Astrocyte (in vitro differentiated cells and primary cell): ENCODE measurements around the gene DNAJC11.

Experiments
- EZH2 ChIP-seq: IDR thresholded peaks from 2 replicates; pipeline ENCODE4 v1.6.1; 2012; ENCODE audit warnings: mild to moderate bottlenecking, low read length, inconsistent platforms; ENCODE audit not compliant: insufficient read depth
- TF ChIP-seq, protein P1 (sequence below): IDR thresholded peaks from 2 replicates; pipeline ENCODE4 v1.5.1; 2011; ENCODE audit warnings: low read depth, mild to moderate bottlenecking, inconsistent platforms, low read length, moderate library complexity; ENCODE audit not compliant: insufficient read depth

DNA sequence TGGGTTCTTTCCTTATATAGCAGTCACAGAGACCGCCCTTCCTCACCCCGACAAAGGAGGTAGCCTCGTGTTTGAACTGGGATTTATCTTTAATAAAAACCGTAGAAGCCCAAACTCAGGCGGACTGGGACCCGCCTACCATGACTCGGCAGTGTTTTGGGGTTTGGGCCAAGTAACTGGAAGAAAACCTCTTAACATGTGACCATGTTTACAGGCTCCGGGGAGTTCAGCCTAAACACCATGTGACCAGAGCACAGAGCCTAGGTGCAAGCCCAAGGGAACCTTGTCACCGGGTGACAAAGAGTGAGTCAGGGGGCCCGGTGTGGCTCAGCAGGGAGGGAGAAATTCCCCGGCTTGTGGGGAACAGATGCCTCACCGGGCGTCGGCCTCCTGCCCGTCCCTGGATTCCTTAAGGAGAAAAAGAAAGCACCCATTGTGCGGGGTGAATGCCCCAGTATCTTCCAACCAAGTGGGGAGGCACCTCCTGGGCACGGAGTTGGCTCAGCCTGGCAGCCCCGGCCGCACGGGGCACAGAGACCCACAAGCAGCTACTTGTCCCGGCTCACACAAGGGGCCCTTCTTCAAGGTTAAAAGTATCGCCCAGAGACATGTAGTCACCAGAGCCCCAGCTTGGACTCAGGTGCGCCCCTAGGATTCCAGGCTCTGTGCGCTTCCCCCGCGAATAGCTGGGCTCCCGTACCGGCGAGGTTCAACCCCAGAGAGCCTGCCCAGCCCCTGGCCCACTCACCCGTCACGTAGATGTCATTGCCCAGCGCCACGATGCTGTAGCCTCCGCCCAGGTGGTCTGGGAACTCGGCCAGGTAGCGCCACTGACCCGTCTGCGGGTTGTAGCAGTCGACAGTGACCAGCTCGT lies 100.3 kb downstream of the DNAJC11 start:
- TF ChIP-seq, protein P1, sequence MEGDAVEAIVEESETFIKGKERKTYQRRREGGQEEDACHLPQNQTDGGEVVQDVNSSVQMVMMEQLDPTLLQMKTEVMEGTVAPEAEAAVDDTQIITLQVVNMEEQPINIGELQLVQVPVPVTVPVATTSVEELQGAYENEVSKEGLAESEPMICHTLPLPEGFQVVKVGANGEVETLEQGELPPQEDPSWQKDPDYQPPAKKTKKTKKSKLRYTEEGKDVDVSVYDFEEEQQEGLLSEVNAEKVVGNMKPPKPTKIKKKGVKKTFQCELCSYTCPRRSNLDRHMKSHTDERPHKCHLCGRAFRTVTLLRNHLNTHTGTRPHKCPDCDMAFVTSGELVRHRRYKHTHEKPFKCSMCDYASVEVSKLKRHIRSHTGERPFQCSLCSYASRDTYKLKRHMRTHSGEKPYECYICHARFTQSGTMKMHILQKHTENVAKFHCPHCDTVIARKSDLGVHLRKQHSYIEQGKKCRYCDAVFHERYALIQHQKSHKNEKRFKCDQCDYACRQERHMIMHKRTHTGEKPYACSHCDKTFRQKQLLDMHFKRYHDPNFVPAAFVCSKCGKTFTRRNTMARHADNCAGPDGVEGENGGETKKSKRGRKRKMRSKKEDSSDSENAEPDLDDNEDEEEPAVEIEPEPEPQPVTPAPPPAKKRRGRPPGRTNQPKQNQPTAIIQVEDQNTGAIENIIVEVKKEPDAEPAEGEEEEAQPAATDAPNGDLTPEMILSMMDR = no peak
- TF ChIP-seq EZH2 = no peak
